Measurements from ENCODE around the gene ZC3H7A.

ZC3H7A gene

DNA sequence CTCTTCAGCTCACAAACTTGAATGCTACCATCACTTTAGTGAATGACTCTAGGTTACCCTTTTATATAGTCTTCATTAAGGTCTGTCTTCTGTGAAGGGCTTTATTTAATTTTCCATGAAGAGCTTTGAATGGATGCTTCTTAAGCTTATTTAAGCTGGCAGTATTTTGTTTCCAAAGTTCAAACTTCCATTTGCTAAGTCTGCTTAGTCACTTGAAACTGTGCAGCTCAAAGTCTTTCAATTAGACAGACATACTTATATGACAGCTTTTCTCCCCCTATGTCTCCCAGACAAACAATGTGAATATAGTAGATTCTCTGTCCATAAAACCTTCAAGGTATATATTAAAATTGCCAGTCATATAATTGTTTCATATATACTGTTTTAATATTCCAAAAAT, 77.9 kb downstream of the ZC3H7A start:
- TF ChIP-seq EGR1 (IDR thresholded peaks at IDR 0.05): no peak

DNA sequence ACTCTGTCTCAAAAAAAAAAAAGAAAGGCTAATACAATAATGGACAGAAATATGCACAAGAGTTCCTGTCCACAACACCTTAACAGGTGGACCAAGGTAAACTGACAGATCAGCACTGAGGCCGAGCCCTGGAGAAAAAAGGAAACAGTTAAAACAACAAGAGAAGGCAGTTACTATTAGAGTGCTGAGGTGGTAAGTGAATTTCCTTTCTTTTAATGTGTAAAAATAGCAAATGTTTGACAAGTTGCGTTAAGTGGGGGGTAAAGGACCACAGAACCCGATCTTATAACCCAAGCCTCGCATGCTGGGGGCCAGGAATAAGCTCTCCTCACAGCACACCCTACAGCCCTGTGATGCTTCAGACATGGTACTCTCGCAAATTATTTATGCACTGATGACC, 79.2 kb downstream of the ZC3H7A start:
- TF ChIP-seq EGR1 (IDR thresholded peaks at IDR 0.05): no peak
- no peak for TF ChIP-seq RAD21 (IDR thresholded peaks at IDR 0.05; ENCODE audit: low read depth)
- TF ChIP-seq CEBPB (IDR thresholded peaks at IDR 0.05): no peak
- no peak for TF ChIP-seq YY1 (IDR thresholded peaks at IDR 0.05; ENCODE audit: low read depth)
- no peak for TF ChIP-seq TAF1 (IDR thresholded peaks at IDR 0.05; ENCODE audit: low read depth)
- TF ChIP-seq TCF12 (IDR thresholded peaks at IDR 0.05; ENCODE audit: low read depth): no peak
- TF ChIP-seq ZBTB7A (IDR thresholded peaks at IDR 0.05; ENCODE audit: low read depth): no peak

DNA sequence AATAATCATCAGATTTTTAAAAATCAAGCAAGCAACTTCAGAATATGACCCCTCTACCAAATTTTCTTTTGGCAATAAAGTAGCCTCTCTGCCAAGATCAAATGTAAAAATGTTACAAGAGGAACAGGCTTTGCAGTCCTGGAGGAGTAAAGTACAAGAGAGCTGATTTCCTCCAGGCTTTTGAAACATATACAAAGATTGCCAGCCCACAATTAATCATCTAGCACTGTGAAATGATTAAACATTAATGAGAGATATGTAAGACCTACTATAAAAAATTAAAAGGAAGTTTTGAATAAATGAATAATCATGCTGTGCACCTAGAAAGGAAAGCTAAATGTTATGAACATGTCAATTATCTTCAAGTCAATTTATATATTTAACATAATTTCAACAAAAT, 80.7 kb downstream of the ZC3H7A start:
- no peak for TF ChIP-seq RAD21 (IDR thresholded peaks at IDR 0.05; ENCODE audit: low read depth)
- no peak for TF ChIP-seq TAF1 (IDR thresholded peaks at IDR 0.05; ENCODE audit: low read depth)

DNA sequence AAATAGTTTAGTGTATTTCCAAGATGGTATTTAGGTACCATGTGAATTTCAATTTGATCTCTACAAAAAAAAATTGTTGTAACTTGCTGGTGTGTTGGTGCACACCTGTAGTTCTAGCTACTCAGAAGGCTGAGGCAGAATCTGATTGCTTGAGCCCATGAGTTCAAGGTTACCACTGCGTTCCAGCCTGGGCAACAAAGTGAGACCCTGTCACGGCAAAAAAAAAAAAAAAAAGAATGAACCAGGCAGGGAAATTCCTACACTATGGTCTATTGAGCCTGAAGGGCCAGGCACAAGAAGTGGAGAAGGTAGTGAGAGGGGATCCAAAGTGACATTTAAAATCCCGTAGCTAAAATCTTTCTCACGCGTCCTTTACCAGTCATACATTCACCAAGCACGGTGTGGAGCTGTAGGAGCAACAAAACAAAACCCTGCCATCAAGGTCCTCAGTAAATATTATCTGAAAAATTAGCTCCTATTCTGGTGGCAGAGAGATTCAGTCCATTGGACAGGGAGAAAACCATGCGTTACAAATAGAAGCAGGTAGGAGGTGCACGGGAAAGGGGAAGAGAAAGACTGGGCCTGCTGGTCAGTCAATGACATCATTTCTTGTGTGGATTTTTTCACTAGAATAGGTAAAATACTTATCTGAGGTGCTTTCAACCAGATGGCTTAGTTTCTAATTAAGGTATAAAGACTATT, 81.7 kb downstream of the ZC3H7A start:
- TF ChIP-seq CREB1 (IDR thresholded peaks at IDR 0.05; ENCODE audit: low read depth) (no peak), TCF12 (IDR thresholded peaks at IDR 0.05; ENCODE audit: low read depth) (no peak), FOXM1 (IDR thresholded peaks at IDR 0.05; ENCODE audit: borderline replicate concordance, low read depth) (no peak), ZBTB7A (IDR thresholded peaks at IDR 0.05; ENCODE audit: low read depth) (no peak), EGR1 (IDR thresholded peaks at IDR 0.05) (no peak), NFIC (IDR thresholded peaks at IDR 0.05) (no peak), TEAD4 (IDR thresholded peaks at IDR 0.05) (no peak), TAF1 (IDR thresholded peaks at IDR 0.05; ENCODE audit: low read depth) (no peak), YY1 (IDR thresholded peaks at IDR 0.05; ENCODE audit: low read depth) (no peak), RAD21 (IDR thresholded peaks at IDR 0.05; ENCODE audit: low read depth) (no peak), EP300 (IDR thresholded peaks at IDR 0.05; ENCODE audit: borderline replicate concordance) (no peak), CEBPB (IDR thresholded peaks at IDR 0.05) (no peak)
- TF ChIP-seq, protein P1, sequence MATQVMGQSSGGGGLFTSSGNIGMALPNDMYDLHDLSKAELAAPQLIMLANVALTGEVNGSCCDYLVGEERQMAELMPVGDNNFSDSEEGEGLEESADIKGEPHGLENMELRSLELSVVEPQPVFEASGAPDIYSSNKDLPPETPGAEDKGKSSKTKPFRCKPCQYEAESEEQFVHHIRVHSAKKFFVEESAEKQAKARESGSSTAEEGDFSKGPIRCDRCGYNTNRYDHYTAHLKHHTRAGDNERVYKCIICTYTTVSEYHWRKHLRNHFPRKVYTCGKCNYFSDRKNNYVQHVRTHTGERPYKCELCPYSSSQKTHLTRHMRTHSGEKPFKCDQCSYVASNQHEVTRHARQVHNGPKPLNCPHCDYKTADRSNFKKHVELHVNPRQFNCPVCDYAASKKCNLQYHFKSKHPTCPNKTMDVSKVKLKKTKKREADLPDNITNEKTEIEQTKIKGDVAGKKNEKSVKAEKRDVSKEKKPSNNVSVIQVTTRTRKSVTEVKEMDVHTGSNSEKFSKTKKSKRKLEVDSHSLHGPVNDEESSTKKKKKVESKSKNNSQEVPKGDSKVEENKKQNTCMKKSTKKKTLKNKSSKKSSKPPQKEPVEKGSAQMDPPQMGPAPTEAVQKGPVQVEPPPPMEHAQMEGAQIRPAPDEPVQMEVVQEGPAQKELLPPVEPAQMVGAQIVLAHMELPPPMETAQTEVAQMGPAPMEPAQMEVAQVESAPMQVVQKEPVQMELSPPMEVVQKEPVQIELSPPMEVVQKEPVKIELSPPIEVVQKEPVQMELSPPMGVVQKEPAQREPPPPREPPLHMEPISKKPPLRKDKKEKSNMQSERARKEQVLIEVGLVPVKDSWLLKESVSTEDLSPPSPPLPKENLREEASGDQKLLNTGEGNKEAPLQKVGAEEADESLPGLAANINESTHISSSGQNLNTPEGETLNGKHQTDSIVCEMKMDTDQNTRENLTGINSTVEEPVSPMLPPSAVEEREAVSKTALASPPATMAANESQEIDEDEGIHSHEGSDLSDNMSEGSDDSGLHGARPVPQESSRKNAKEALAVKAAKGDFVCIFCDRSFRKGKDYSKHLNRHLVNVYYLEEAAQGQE (IDR thresholded peaks at IDR 0.05; ENCODE audit: low read depth): no peak
- TF ChIP-seq, protein P2, sequence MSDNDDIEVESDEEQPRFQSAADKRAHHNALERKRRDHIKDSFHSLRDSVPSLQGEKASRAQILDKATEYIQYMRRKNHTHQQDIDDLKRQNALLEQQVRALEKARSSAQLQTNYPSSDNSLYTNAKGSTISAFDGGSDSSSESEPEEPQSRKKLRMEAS (IDR thresholded peaks at IDR 0.05): no peak
- TF ChIP-seq, protein P3, sequence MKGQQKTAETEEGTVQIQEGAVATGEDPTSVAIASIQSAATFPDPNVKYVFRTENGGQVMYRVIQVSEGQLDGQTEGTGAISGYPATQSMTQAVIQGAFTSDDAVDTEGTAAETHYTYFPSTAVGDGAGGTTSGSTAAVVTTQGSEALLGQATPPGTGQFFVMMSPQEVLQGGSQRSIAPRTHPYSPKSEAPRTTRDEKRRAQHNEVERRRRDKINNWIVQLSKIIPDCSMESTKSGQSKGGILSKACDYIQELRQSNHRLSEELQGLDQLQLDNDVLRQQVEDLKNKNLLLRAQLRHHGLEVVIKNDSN (IDR thresholded peaks at IDR 0.05): no peak

DNA sequence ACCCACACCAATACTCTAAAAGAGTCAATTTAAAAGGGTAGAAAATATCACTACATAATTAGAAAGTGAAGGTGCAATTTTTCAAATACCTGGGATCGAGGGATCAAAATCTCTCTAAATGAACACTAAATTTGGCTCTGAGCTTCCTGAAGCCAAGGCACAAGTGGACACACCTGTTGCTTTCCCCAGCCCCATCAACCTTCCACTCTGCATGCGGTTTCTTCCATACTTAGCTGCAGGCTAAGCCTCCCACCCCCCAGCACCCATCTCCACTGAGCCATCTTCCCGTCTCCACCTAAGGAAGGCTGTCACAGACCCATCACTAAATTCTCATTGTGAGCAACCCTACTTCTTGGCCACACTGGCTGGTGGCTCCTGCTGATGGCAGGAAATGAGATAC, 84.9 kb downstream of the ZC3H7A start:
- TF ChIP-seq RAD21 (IDR thresholded peaks at IDR 0.05; ENCODE audit: low read depth) (no peak), TAF1 (IDR thresholded peaks at IDR 0.05; ENCODE audit: low read depth) (no peak), FOXM1 (IDR thresholded peaks at IDR 0.05; ENCODE audit: borderline replicate concordance, low read depth) (no peak), CREB1 (IDR thresholded peaks at IDR 0.05; ENCODE audit: low read depth) (no peak)
- TF ChIP-seq, protein P3 (IDR thresholded peaks at IDR 0.05): no peak

DNA sequence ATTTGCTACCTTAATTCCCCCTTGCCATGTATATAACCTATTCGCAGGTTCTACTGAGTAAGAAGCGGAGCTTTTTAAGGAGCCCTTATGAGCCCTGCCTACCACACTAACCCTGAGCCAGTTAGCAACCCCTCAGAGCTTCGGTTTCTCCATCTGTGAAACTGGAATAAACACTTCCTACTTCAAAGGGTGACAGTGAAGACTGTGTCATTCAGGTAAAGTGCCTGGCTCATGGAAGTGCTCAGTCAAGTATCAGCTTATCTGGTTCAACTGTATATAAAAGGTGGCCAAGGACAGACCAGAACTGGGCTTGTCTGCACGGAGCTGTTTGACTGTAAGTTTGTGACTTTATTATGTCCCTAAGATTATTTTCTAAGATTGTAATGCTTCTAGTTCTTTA, 85.4 kb downstream of the ZC3H7A start:
- no peak for TF ChIP-seq TAF1 (IDR thresholded peaks at IDR 0.05; ENCODE audit: low read depth)
- TF ChIP-seq, protein P3 (IDR thresholded peaks at IDR 0.05): no peak
- no peak for TF ChIP-seq NFIC (IDR thresholded peaks at IDR 0.05)
- no peak for TF ChIP-seq TCF12 (IDR thresholded peaks at IDR 0.05; ENCODE audit: low read depth)
- no peak for TF ChIP-seq CREB1 (IDR thresholded peaks at IDR 0.05; ENCODE audit: low read depth)
- TF ChIP-seq, protein P1 (IDR thresholded peaks at IDR 0.05; ENCODE audit: low read depth): no peak
- no peak for TF ChIP-seq TEAD4 (IDR thresholded peaks at IDR 0.05)

DNA sequence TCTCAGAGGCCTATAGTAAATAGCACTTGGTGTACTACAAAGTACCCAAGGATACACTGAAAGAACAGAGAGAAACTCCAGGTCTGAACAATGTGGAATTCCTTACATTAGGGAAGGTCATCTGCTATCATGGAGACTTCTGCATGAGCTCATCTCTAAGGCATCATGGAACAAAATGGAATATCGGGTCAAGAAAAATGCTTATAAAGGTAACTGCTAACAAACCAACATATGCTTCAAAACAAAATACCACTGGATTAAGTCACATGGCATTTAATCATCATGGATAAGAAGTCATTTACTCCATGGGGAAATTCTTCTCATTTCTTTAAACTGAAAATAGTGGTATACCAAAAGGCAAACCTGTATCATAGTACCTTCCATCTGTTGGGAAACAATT, 88.6 kb downstream of the ZC3H7A start:
- TF ChIP-seq, protein P2 (IDR thresholded peaks at IDR 0.05): no peak
- TF ChIP-seq YY1 (IDR thresholded peaks at IDR 0.05; ENCODE audit: low read depth) (no peak), CEBPB (IDR thresholded peaks at IDR 0.05) (no peak), TAF1 (IDR thresholded peaks at IDR 0.05; ENCODE audit: low read depth) (no peak)

All from Ishikawa (cell line).